ENCODE results near the gene MNT. TPM values are rescaled to one million over a fixed set of nuclear protein-coding genes. Genes with fewer than 3 reads are reported as not detected.
"Not testable (repeated sequence)": the region's sequence is repeated elsewhere in the genome, so short reads cannot be mapped to it uniquely, and the experiment has no call there.

The MNT gene, protein sequence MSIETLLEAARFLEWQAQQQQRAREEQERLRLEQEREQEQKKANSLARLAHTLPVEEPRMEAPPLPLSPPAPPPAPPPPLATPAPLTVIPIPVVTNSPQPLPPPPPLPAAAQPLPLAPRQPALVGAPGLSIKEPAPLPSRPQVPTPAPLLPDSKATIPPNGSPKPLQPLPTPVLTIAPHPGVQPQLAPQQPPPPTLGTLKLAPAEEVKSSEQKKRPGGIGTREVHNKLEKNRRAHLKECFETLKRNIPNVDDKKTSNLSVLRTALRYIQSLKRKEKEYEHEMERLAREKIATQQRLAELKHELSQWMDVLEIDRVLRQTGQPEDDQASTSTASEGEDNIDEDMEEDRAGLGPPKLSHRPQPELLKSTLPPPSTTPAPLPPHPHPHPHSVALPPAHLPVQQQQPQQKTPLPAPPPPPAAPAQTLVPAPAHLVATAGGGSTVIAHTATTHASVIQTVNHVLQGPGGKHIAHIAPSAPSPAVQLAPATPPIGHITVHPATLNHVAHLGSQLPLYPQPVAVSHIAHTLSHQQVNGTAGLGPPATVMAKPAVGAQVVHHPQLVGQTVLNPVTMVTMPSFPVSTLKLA
- total RNA-seq (ENCODE audit: unreplicated experiment), result 16.2 TPM
- long read RNA-seq, result 0 reads

DNA sequence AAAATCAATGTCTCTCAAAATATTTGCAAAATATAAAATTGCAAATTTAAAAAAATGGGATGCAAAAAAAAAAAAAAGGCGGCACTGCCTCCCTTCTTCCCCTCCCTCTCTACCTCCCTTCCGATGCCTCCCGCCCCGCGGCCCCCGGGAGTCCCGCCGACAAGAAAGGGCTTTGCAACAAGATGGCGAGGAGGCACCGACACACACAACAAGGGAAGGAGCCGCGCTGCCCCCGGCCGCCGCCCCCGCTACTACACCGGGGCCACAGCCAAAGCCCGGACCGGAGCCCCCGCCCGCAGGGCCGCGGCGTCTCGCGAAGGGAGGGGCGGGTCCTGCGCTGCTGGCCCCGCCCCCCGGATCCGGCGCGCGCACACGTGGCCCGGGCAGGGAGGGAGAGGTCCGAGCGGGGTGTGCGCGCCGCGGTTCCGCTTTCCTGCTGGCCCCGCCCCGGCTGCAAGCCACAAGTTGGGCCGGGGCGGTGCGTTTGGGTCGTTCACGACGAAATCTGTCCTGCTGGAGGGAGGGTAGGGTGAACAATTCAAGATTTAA, at the start of gene MNT:
TSS of gene MNT (minus strand) at position 184 of the 549 bp plus-strand sequence. CDS start 348 bp downstream, outside the sequence.
- H3K4me1 Mint-ChIP-seq (ENCODE audit: unreplicated experiment), result peaks cover 21% of the 10 kb centered on the region
- H3K36me3 Mint-ChIP-seq (ENCODE audit: low read depth, unreplicated experiment), result peaks cover 3% of the 10 kb centered on the region
- H3K27me3 Mint-ChIP-seq (ENCODE audit: unreplicated experiment), result peaks cover 22% of the 10 kb centered on the region
- H3K4me3 Mint-ChIP-seq (ENCODE audit: unreplicated experiment), result peak within 1 kb of the TSS; percentile 96
- H3K9me3 Mint-ChIP-seq (ENCODE audit: unreplicated experiment), result no peaks in the 10 kb centered on the region
- TF ChIP-seq, protein P1, sequence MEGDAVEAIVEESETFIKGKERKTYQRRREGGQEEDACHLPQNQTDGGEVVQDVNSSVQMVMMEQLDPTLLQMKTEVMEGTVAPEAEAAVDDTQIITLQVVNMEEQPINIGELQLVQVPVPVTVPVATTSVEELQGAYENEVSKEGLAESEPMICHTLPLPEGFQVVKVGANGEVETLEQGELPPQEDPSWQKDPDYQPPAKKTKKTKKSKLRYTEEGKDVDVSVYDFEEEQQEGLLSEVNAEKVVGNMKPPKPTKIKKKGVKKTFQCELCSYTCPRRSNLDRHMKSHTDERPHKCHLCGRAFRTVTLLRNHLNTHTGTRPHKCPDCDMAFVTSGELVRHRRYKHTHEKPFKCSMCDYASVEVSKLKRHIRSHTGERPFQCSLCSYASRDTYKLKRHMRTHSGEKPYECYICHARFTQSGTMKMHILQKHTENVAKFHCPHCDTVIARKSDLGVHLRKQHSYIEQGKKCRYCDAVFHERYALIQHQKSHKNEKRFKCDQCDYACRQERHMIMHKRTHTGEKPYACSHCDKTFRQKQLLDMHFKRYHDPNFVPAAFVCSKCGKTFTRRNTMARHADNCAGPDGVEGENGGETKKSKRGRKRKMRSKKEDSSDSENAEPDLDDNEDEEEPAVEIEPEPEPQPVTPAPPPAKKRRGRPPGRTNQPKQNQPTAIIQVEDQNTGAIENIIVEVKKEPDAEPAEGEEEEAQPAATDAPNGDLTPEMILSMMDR (IDR thresholded peaks at IDR 0.05; ENCODE audit: unreplicated experiment), result no peak
- peak; percentile 94 for DNase-seq (ENCODE audit: low spot score)
- H3K27ac Mint-ChIP-seq (ENCODE audit: unreplicated experiment), result peak within 1 kb of the TSS; percentile 97

DNA sequence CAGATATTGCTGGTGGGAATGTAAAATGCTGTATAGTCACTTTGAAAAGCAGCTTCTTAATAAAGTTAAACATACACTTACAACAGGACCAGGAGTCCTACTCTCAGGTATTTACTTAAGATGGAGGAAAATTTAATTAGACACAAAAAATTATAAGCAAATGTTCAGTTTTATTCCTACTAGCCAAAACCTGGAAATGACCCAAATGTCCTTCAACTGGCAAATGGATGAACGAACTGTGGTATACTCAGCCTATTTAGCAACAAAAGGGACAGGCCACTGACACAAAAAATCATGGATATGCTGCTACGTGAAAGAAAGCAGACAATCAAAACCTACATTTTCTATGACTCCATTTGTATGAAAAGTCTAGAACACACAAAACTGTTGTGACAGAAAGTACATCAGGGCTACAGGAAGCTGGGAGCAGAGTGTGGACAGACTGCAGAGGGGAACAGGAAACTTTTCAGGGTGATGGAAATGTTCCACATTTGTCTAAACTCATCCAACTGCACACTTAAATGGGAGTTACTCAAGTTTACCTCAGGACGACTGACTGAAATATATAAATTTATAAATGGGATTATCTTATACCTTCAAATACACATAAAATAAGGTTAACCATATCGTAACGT, 49.3 kb upstream of the MNT start:
- Mint-ChIP-seq H3K9me3 (ENCODE audit: unreplicated experiment) (peaks cover 5% of the 10 kb centered on the region), H3K4me1 (ENCODE audit: unreplicated experiment) (peaks cover 6% of the 10 kb centered on the region), H3K27ac (ENCODE audit: unreplicated experiment) (peak overlapping the region; percentile 80), H3K36me3 (ENCODE audit: low read depth, unreplicated experiment) (peaks cover 8% of the 10 kb centered on the region), H3K27me3 (ENCODE audit: unreplicated experiment) (peaks cover 2% of the 10 kb centered on the region), H3K4me3 (ENCODE audit: unreplicated experiment) (no peak overlapping the region)
- TF ChIP-seq, protein P1 (IDR thresholded peaks at IDR 0.05; ENCODE audit: unreplicated experiment), result no peak
- no peak for DNase-seq (ENCODE audit: low spot score)

DNA sequence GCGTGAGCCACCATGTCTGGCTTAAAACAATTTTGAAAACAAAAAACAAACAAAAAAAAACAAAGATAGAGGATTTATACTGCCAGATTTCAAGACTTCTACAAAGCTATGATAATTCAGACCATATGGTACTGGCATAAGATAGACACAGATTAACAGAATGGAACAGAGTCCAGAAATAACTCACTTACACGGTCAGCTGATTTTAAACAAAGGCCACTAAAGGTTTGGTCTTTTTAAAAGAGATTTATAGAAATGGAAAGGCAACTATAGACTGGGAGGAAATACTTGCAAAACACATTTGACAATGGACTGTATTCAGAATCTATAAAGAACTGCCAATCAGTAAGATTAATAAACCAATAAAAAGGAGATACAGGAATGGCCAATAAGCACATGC, 48.6 kb upstream of the MNT start:
- TF ChIP-seq, protein P1 (IDR thresholded peaks at IDR 0.05; ENCODE audit: unreplicated experiment), result no peak
- Mint-ChIP-seq H3K9me3 (ENCODE audit: unreplicated experiment) (peaks cover 5% of the 10 kb centered on the region), H3K27me3 (ENCODE audit: unreplicated experiment) (peaks cover 2% of the 10 kb centered on the region), H3K36me3 (ENCODE audit: low read depth, unreplicated experiment) (peaks cover 8% of the 10 kb centered on the region), H3K27ac (ENCODE audit: unreplicated experiment) (no peak overlapping the region), H3K4me1 (ENCODE audit: unreplicated experiment) (peaks cover 6% of the 10 kb centered on the region), H3K4me3 (ENCODE audit: unreplicated experiment) (no peak overlapping the region)
- DNase-seq (ENCODE audit: low spot score), result no peak

DNA sequence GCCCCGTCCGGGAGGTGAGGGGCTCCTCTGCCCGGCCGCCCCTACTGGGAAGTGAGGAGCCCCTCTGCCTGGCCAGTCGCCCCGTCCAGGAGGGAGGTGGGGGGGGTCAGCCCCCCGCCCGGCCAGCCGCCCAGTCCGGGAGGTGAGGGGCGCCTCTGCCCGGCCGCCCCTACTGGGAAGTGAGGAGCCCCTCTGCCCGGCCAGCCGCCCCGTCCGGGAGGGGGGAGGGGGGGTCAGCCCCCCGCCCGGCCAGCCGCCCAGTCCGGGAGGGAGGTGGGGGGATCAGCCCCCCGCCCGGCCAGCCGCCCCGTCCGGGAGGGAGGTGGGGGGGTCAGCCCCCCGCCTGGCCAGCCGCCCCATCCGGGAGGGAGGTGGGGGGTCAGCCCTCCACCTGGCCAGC, 46.6 kb upstream of the MNT start:
- not testable (repeated sequence) for H3K36me3 Mint-ChIP-seq (ENCODE audit: low read depth, unreplicated experiment); DNase-seq (ENCODE audit: low spot score); H3K4me3 Mint-ChIP-seq (ENCODE audit: unreplicated experiment); H3K9me3 Mint-ChIP-seq (ENCODE audit: unreplicated experiment); H3K27me3 Mint-ChIP-seq (ENCODE audit: unreplicated experiment); H3K4me1 Mint-ChIP-seq (ENCODE audit: unreplicated experiment); H3K27ac Mint-ChIP-seq (ENCODE audit: unreplicated experiment)

DNA sequence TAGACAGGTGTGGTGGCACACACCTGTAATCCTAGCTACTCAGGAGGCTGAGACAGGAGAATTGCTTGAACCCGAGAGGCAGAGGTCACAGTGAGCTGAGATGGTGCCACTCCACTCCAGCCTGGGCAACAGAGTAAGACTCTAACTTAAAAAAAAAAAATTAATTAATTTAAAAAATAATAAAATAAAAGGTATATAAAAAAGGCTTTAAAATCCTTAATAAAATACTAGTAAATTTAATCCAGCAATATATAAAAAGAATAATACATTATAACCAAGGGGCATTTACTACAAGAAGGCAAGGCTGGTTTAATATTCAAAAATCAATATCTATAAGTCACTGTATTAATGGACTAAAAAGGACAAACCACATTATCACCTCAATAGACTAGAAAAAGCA, 44.8 kb upstream of the MNT start:
- Mint-ChIP-seq H3K4me1 (ENCODE audit: unreplicated experiment) (peaks cover 6% of the 10 kb centered on the region), H3K27ac (ENCODE audit: unreplicated experiment) (no peak overlapping the region), H3K9me3 (ENCODE audit: unreplicated experiment) (peaks cover 5% of the 10 kb centered on the region), H3K4me3 (ENCODE audit: unreplicated experiment) (peak overlapping the region; percentile 59), H3K36me3 (ENCODE audit: low read depth, unreplicated experiment) (peaks cover 11% of the 10 kb centered on the region), H3K27me3 (ENCODE audit: unreplicated experiment) (peaks cover 2% of the 10 kb centered on the region)
- TF ChIP-seq, protein P1 (IDR thresholded peaks at IDR 0.05; ENCODE audit: unreplicated experiment), result no peak
- no peak for DNase-seq (ENCODE audit: low spot score)

All from endothelial cell (in vitro differentiated cells).